ENCODE results near the gene DMD.

The DMD gene

GRCh38 chrX:31318866-31319265, 1892.5 kb downstream of the DMD start:
- no peak for DNase-seq

- DNase-seq: no peak
Observed at GRCh38 chrX:31316340-31316991, 1894.9 kb downstream of the DMD start.

- no peak for DNase-seq
Observed at GRCh38 chrX:31314921-31315320, 1896.4 kb downstream of the DMD start.

GRCh38 chrX:31307952-31308351, 1903.4 kb downstream of the DMD start:
- no peak for DNase-seq

GRCh38 chrX:31302573-31303075, 1908.7 kb downstream of the DMD start:
- DNase-seq: no peak

- DNase-seq: no peak
Observed at GRCh38 chrX:31301941-31302340, 1909.4 kb downstream of the DMD start.

GRCh38 chrX:31301203-31301602, 1910.1 kb downstream of the DMD start:
- DNase-seq: no peak

- DNase-seq: no peak
Observed at GRCh38 chrX:31298916-31299315, 1912.4 kb downstream of the DMD start.

GRCh38 chrX:31297881-31298280, 1913.5 kb downstream of the DMD start:
- no peak for DNase-seq

GRCh38 chrX:31294475-31294874, 1916.9 kb downstream of the DMD start:
- DNase-seq: no peak

GRCh38 chrX:31293409-31293808, 1917.9 kb downstream of the DMD start:
- DNase-seq: no peak

- DNase-seq: no peak
Observed at GRCh38 chrX:31291131-31291530, 1920.2 kb downstream of the DMD start.

- DNase-seq: no peak
Observed at GRCh38 chrX:31287861-31288260, 1923.5 kb downstream of the DMD start.

- DNase-seq: no peak
Observed at GRCh38 chrX:31280580-31280979, 1930.8 kb downstream of the DMD start.

GRCh38 chrX:31279359-31279758, 1932.0 kb downstream of the DMD start:
- no peak for DNase-seq

- no peak for DNase-seq
Observed at GRCh38 chrX:31272472-31272775, 1938.9 kb downstream of the DMD start.

- no peak for DNase-seq
Observed at GRCh38 chrX:31271615-31272471, 1939.5 kb downstream of the DMD start.

GRCh38 chrX:31269914-31270313, 1941.4 kb downstream of the DMD start:
- DNase-seq: no peak

GRCh38 chrX:31268359-31268758, 1943.0 kb downstream of the DMD start:
- no peak for DNase-seq

- peak in 1 of 2 experiments; percentile 19 for DNase-seq
Observed at GRCh38 chrX:31266203-31267076, 1944.9 kb downstream of the DMD start.

- DNase-seq: no peak
Observed at GRCh38 chrX:31265383-31265782, 1946.0 kb downstream of the DMD start.

GRCh38 chrX:31260351-31260750, 1951.0 kb downstream of the DMD start:
- no peak for DNase-seq

- no peak for DNase-seq
Observed at GRCh38 chrX:31258166-31258565, 1953.2 kb downstream of the DMD start.

Measured in activated T-cell treated with anti-CD3 and anti-CD28 coated beads, Interleukin-2, amount 50 U/mL, for 48 hours (primary cell).